HepG2 (cell line): ENCODE measurements around the gene KLHL21. TPM values are rescaled to one million over a fixed set of nuclear protein-coding genes. Genes with fewer than 3 reads are reported as not detected.
A peak's percentile ranks its signal among the peaks of the same experiment; 100 is the strongest.

Experiments used
- FOXK1 ChIP-seq: sonication (generic); formaldehyde crosslinking; IDR thresholded peaks from 2 replicates; pipeline ENCODE4 v1.4.0; 2020; ENCODE audit warnings: low read depth, missing genetic modification reagents, borderline replicate concordance
- FOXK2 ChIP-seq: fragments of 450-650 bp; IDR thresholded peaks from 2 replicates; pipeline ENCODE4 v1.6.1; 2016
- REXO4 ChIP-seq: sonication (generic); formaldehyde crosslinking; IDR thresholded peaks from 2 replicates; pipeline ENCODE4 v1.8.0; 2022; ENCODE audit warnings: missing genetic modification reagents, mild to moderate bottlenecking, borderline replicate concordance
- TOE1 ChIP-seq: sonication (generic); formaldehyde crosslinking; IDR thresholded peaks from 2 replicates; pipeline ENCODE4 v1.4.0; 2020; ENCODE audit warnings: mild to moderate bottlenecking, missing genetic modification reagents
- ZBTB1 ChIP-seq: sonication (generic); formaldehyde crosslinking; IDR thresholded peaks from 2 replicates; pipeline ENCODE4 v1.4.0; 2020; ENCODE audit warnings: missing genetic modification reagents, borderline replicate concordance
- ZNF17 ChIP-seq: sonication (generic); formaldehyde crosslinking; IDR thresholded peaks from 2 replicates; pipeline ENCODE4 v1.5.0; 2020; ENCODE audit warnings: mild to moderate bottlenecking, missing genetic modification reagents
- ZNF558 ChIP-seq: sonication (generic); formaldehyde crosslinking; IDR thresholded peaks from 2 replicates; pipeline ENCODE4 v1.9.0; 2022; ENCODE audit warnings: mild to moderate bottlenecking, missing genetic modification reagents, borderline replicate concordance
- ZNF781 ChIP-seq: sonication (generic); formaldehyde crosslinking; IDR thresholded peaks from 2 replicates; pipeline ENCODE4 v1.5.1; 2020; ENCODE audit warnings: borderline replicate concordance, mild to moderate bottlenecking, missing genetic modification reagents; ENCODE audit errors: not compliant biosample characterization
- ZNF83 ChIP-seq: sonication (generic); formaldehyde crosslinking; IDR thresholded peaks from 2 replicates; pipeline ENCODE4 v1.4.0; 2020; ENCODE audit warnings: missing genetic modification reagents, mild to moderate bottlenecking, borderline replicate concordance
- polyA plus RNA-seq, 8 experiments: library from polyadenylated mRNA; depleted of rRNA in 3 of 8; stranded (reverse) in 7 of 8; unstranded in 1 of 8; fragments of >200 nt; fragmentation: Illumina TruSeq in 4 of 8; extraction: Trizol in 4 of 8; gene quantifications; 2 replicates each; pipeline versions ENCODE4 v1.2.1 to v1.2.3, GENCODE V29; 2011 to 2016; ENCODE audit warnings: low read depth in 4 of 8, missing spikeins in 1 of 8, mixed read lengths in 1 of 8; ENCODE audit not compliant: insufficient read depth in 1 of 8
- total RNA-seq, 5 experiments: library from RNA; depleted of rRNA; stranded (reverse); fragments of >200 nt; fragmentation: Illumina TruSeq; extraction: Trizol; gene quantifications; 2 replicates each; pipeline ENCODE4 v1.2.3, GENCODE V29; 2016; ENCODE audit warnings: low read depth in 1 of 5
- TF ChIP-seq, protein P1 (sequence below): sonication (generic); formaldehyde crosslinking; IDR thresholded peaks from 2 replicates; pipeline ENCODE4 v1.8.1; 2023; ENCODE audit warnings: mild to moderate bottlenecking, moderate library complexity, missing genetic modification reagents
- TF ChIP-seq, protein P2 (sequence below): IDR thresholded peaks from 2 replicates; pipeline ENCODE4 v1.6.1; 2016; ENCODE audit warnings: low read depth, missing genetic modification reagents, missing compliant biosample characterization
- TF ChIP-seq, protein P3 (sequence below): sonication (generic); formaldehyde crosslinking; IDR thresholded peaks from 2 replicates; pipeline ENCODE4 v1.4.0; 2020; ENCODE audit warnings: missing genetic modification reagents, borderline replicate concordance
- TF ChIP-seq, protein P4 (sequence below): IDR thresholded peaks from 2 replicates; pipeline ENCODE4 v1.6.1; 2016; ENCODE audit warnings: mild to moderate bottlenecking
- TF ChIP-seq, protein P5 (sequence below): sonication (generic); formaldehyde crosslinking; IDR thresholded peaks from 2 replicates; pipeline ENCODE4; 2020; ENCODE audit warnings: missing genetic modification reagents, mild to moderate bottlenecking, borderline replicate concordance

KLHL21 gene
- total and polyA plus RNA-seq, 2 of the 13 experiments (the other 11 are each of a cell fraction or from before 2014, with no cell fraction given): 14.8 to 25.0 TPM

DNA sequence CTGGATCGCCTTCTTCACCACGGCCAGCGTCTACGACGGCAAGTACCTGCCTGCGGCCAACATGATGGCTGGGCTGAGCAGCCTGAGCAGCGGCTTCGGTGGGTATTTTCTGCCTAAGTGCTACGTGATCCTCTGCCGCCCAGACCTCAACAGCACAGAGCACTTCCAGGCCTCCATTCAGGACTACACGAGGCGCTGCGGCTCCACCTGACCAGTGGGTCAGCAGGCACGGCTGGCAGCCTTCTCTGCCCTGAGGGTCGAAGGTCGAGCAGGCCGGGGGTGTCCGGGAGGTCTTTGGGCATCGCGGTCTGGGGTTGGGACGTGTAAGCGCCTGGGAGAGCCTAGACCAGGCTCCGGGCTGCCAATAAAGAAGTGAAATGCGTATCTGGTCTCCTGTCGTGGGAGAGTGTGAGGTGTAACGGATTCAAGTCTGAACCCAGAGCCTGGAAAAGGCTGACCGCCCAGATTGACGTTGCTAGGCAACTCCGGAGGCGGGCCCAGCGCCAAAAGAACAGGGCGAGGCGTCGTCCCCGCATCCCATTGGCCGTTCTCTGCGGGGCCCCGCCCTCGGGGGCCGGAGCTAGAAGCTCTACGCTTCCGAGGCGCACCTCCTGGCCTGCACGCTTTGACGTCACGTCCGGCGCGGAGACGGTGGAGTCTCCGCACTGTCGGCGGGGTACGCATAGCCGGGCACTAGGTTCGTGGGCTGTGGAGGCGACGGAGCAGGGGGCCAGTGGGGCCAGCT lies 23.1 kb downstream of the KLHL21 start, which contains the start of gene ZBTB48 (continued):
- no peak for TF ChIP-seq ZNF558 (CRISPR knock-in tag)
- TF ChIP-seq, protein P1, sequence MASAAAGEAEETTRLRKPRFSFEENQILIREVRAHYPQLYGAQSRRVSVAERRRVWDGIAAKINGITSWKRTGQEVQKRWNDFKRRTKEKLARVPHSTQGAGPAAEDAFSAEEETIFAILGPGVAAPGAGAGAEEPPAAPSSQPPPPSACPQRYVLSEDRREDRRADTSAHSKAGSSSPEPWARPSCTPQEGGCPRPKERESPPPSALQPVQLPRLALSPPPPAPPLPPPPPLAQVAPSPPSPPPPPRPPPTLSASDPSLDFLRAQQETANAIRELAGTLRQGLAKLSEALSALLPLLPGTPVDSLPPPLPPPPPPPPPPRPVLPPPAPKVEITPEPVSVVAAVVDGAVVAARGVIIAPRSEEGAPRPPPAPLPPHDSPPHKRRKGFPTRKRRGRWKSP (CRISPR knock-in tag): no peak
- TF ChIP-seq TOE1: no peak
- TF ChIP-seq, protein P2, sequence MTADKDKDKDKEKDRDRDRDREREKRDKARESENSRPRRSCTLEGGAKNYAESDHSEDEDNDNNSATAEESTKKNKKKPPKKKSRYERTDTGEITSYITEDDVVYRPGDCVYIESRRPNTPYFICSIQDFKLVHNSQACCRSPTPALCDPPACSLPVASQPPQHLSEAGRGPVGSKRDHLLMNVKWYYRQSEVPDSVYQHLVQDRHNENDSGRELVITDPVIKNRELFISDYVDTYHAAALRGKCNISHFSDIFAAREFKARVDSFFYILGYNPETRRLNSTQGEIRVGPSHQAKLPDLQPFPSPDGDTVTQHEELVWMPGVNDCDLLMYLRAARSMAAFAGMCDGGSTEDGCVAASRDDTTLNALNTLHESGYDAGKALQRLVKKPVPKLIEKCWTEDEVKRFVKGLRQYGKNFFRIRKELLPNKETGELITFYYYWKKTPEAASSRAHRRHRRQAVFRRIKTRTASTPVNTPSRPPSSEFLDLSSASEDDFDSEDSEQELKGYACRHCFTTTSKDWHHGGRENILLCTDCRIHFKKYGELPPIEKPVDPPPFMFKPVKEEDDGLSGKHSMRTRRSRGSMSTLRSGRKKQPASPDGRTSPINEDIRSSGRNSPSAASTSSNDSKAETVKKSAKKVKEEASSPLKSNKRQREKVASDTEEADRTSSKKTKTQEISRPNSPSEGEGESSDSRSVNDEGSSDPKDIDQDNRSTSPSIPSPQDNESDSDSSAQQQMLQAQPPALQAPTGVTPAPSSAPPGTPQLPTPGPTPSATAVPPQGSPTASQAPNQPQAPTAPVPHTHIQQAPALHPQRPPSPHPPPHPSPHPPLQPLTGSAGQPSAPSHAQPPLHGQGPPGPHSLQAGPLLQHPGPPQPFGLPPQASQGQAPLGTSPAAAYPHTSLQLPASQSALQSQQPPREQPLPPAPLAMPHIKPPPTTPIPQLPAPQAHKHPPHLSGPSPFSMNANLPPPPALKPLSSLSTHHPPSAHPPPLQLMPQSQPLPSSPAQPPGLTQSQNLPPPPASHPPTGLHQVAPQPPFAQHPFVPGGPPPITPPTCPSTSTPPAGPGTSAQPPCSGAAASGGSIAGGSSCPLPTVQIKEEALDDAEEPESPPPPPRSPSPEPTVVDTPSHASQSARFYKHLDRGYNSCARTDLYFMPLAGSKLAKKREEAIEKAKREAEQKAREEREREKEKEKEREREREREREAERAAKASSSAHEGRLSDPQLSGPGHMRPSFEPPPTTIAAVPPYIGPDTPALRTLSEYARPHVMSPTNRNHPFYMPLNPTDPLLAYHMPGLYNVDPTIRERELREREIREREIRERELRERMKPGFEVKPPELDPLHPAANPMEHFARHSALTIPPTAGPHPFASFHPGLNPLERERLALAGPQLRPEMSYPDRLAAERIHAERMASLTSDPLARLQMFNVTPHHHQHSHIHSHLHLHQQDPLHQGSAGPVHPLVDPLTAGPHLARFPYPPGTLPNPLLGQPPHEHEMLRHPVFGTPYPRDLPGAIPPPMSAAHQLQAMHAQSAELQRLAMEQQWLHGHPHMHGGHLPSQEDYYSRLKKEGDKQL (CRISPR knock-in tag): no peak
- TF ChIP-seq, protein P3, sequence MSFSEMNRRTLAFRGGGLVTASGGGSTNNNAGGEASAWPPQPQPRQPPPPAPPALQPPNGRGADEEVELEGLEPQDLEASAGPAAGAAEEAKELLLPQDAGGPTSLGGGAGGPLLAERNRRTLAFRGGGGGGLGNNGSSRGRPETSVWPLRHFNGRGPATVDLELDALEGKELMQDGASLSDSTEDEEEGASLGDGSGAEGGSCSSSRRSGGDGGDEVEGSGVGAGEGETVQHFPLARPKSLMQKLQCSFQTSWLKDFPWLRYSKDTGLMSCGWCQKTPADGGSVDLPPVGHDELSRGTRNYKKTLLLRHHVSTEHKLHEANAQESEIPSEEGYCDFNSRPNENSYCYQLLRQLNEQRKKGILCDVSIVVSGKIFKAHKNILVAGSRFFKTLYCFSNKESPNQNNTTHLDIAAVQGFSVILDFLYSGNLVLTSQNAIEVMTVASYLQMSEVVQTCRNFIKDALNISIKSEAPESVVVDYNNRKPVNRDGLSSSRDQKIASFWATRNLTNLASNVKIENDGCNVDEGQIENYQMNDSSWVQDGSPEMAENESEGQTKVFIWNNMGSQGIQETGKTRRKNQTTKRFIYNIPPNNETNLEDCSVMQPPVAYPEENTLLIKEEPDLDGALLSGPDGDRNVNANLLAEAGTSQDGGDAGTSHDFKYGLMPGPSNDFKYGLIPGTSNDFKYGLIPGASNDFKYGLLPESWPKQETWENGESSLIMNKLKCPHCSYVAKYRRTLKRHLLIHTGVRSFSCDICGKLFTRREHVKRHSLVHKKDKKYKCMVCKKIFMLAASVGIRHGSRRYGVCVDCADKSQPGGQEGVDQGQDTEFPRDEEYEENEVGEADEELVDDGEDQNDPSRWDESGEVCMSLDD (CRISPR knock-in tag): no peak
- TF ChIP-seq ZNF781 (CRISPR knock-in tag): no peak
- TF ChIP-seq, protein P4, sequence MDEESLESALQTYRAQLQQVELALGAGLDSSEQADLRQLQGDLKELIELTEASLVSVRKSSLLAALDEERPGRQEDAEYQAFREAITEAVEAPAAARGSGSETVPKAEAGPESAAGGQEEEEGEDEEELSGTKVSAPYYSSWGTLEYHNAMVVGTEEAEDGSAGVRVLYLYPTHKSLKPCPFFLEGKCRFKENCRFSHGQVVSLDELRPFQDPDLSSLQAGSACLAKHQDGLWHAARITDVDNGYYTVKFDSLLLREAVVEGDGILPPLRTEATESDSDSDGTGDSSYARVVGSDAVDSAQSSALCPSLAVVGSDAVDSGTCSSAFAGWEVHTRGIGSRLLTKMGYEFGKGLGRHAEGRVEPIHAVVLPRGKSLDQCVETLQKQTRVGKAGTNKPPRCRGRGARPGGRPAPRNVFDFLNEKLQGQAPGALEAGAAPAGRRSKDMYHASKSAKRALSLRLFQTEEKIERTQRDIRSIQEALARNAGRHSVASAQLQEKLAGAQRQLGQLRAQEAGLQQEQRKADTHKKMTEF: peak; percentile 20; the same call in 1 of the 2 replicates
- TF ChIP-seq, protein P5, sequence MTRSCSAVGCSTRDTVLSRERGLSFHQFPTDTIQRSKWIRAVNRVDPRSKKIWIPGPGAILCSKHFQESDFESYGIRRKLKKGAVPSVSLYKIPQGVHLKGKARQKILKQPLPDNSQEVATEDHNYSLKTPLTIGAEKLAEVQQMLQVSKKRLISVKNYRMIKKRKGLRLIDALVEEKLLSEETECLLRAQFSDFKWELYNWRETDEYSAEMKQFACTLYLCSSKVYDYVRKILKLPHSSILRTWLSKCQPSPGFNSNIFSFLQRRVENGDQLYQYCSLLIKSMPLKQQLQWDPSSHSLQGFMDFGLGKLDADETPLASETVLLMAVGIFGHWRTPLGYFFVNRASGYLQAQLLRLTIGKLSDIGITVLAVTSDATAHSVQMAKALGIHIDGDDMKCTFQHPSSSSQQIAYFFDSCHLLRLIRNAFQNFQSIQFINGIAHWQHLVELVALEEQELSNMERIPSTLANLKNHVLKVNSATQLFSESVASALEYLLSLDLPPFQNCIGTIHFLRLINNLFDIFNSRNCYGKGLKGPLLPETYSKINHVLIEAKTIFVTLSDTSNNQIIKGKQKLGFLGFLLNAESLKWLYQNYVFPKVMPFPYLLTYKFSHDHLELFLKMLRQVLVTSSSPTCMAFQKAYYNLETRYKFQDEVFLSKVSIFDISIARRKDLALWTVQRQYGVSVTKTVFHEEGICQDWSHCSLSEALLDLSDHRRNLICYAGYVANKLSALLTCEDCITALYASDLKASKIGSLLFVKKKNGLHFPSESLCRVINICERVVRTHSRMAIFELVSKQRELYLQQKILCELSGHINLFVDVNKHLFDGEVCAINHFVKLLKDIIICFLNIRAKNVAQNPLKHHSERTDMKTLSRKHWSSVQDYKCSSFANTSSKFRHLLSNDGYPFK: 0 out of 2 replicates have a peak, but pooled peaks have one; percentile 5
- no peak for TF ChIP-seq REXO4 (CRISPR knock-in tag)
- no peak for TF ChIP-seq FOXK2
- TF ChIP-seq FOXK1 (CRISPR knock-in tag): peak; percentile 14; the same call in 1 of the 2 replicates
- no peak for TF ChIP-seq ZNF17
- TF ChIP-seq ZBTB1 (CRISPR knock-in tag): no peak
- no peak for TF ChIP-seq ZNF83 (CRISPR knock-in tag)
